Ecto neural progenitor cell (in vitro differentiated cells): Measurements from ENCODE around the gene EPB41L4B.

Experiments used
- DNase-seq: peaks from one replicate; pipeline ENCODE4 v3.0.0-alpha.2; 2018; ENCODE audit warnings: low spot score

Gene EPB41L4B

DNA sequence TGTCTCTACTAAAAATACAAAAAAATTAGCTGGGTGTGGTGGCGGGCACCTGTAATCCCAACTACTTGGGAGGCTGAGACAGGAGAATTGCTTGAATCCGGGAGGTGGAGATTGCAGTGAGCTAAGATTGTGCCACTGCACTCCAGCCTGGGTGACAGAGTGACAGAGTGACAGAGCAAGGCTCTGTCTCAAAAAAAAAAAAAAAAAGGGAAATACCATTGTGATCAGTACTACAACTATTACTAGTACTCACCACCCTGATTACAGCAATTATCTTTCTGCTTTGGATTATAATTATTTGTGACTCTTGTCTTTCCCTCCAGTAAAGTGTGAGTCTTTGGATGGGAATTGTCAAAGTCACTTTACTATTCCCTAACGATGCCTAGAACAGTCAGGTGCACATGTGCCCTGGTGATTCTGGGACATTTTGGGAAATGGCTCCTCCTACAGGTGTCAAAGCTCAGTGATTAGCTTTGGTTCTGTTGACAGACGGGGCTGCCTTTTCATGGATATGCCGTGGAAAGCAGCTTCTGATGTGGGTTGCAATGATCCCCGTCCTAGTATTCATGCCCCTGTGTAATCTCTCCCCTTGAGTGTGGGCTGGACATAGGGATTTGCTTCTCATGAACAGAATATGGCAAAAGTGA, 122.0 kb downstream of the EPB41L4B start:
- DNase-seq = no peak

DNA sequence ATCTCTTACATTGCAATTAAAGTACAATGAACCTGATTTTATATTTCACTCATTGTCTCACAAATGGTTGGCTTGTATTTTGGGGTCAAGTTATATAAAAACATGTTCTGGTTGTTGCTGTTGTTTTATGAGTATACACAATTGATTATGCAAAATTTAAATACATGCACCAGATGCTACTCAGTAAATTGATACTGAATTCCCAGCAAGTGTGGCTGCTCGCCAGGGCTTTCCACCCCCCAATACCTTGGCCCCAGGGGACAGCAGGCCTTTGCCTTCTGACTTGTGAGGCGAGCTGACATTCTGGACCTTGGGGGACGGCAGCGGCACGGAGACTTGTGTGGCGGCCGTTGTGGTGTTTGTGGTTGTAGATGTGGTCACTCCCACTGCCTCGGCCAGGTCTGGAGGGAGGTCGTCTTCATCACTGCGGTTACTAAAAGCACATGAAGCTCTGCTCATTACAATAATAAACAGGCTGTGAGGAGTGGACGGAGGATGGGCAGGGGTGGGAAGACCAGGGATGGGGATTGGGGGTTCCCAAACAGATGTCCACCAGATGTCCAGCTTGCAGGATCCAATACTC, 126.8 kb downstream of the EPB41L4B start:
- DNase-seq = no peak

DNA sequence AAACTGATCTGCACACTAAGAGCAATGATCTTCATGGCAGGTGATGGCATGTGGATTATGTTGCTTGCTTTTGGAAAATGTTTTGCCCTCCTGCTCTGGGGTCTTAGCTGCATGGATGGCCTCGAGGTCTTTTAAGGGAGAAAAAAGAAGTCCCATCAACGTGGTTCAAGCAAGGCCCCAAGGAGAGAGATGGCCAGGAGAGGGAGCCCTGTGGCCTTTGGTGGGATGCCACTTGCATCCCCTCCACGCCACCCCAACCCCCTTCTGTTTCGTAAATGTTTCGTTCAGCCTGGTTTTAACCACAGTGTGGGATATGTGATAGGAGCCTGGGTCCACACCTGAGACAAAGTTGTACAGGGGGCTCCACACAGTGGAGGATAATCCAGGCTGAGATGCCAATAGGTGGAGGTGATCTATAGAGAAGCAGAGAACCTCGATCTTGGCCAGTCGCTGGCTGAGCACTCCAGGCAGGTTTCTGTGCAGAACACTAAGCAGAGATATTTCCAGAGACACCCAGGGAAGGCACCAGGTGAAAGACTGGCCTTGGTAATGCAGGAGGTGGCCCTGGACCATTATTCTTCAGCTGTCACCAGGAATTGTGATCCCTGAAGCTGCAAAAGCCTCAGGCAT, 128.0 kb downstream of the EPB41L4B start:
- peak; percentile 60 for DNase-seq

DNA sequence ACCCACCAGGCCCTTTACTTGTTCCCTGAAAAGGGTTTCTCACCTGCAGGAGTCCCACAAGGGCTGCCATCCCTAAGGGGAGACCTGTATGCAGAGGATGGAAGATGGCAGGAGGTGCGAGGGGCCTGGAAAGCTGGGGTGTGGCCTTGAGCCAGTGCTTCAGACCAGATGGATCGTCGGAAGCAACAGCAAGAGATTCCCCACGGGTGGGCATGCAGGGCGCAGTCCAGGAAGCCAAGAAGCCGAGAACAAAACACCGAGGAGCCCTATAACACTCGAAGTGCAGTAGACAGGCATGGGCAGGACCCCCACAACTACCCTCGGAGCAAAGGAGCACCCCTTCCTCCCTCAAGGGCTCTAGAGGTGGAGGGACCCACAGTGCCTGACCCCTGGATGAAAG, 129.1 kb downstream of the EPB41L4B start:
- DNase-seq = no peak

DNA sequence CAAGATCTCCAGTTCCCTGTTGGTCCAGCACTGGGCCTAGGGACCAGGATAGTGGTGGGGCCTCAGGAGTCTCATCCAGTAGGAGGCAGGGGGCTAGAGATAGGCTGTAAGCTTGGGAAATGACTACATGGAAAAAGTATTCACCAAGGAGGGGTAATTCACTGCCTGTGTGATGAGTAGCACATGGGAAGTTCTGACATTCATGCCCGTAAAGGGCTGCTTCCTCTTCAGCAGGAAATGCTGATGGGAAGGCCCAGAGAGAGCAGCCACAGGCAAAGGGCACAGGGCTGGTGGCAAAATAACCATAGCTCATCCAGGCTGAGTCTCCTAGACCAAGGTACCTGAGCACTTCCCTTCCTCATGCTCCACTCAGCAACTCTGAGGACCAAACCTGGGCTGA, 130.7 kb downstream of the EPB41L4B start:
- DNase-seq = no peak

DNA sequence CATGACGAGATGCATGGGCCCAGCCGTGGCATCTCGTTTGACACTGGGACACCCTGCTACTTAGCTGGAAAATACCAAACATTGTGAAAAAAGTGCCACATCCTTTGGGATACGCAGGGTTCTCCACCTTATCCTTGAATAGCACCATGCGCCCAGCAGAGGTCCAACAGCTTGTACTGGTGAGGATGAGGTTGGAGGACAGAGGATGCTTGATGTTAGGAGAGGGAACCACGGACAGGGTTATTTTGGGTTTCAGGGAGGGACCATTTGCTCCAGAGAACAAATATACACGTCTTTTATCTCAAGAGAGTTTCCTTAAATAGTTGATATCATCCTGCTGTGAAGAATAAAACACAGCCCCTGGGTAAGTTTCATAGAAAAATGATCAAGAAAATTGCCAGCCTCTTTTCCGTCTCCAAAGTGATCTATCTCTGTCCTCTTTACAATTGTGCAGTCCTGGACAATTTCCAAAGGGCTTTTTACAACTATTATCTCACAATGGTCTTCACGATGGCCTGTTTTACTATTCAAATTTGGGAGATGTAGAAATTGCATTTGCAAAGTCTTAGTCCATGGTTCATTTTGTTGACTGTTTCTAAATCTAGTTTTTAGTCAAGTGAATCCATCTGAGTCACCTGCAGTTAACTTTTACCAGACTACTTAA, 133.9 kb downstream of the EPB41L4B start:
- DNase-seq = no peak

DNA sequence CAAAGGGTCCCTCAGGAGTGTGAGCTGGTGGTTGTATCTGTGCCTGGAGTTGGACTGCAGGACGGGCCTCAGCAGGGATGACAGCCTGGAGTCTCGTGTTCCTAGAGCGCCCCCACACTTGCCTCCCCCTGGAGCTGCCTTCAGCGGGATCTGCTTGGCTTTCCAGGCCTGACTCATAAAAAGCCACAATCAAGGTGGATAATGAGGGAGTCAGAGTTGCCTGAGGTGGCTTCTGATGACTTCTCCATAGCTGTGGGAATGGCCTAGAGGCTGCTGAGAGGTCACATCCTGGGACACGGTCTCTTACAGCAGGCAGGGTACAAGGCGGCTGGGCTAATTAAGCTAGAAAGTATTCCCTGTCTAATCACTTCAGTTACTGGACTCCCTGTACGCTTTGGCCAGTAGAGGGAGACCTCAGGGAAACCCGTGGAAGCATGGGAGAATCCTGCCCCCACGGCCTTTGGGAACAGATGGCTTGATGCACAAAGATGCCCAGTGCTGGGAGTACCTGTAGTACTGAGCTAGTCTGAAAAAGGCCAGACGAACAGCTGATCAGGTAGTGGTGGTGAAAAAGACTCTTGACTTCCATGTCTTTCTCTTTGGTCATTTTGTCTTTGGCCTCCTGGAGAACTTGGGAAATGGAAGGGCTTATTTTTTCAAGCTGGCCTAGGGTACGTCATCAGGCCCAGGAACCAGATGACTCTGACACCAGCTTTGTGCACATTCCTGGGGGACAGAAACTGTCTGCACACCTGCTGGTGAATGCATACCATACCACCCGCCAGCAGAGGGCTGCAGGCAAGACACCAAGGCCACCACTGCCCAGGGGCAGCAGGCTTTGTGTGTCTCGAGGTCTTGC, 137.7 kb downstream of the EPB41L4B start:
- DNase-seq = peak; percentile 60

DNA sequence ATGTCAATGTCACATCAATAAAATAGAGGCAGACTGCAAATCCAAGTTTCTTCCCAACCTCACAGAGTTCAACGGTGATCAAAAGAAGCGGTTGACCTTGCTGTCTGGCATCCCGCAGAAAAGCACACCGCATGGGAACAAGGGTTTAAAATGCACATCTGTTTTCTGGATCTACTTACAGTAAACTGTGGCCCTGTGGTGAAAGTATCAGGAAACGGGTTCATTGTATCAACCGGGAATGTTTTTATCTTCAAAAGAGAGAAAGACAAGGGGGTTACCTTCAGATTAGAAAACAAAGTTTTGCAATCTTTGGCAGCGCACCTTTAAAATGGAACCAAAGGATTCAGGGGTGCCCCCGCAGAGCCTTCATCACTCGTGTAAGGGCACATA, 138.3 kb downstream of the EPB41L4B start:
- DNase-seq = no peak

DNA sequence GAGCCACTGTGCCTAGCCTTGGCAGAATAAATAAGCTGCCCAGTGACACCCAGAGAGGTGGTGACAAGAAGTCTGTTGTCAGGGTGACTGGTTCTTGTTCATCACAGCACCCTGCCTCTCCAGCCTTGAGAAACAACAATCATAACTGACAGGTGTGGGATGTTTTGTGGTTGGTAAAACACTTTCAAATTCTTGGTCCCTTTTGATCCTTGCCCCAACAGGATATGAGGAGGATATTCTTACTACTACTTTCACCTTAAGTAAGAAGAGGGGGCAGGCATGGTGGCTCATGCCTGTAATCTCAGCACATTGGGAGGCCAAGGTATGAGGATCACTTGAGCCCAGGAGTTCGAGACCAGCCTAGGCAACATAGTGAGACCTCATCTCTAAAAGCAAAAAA, 139.6 kb downstream of the EPB41L4B start:
- no peak for DNase-seq

DNA sequence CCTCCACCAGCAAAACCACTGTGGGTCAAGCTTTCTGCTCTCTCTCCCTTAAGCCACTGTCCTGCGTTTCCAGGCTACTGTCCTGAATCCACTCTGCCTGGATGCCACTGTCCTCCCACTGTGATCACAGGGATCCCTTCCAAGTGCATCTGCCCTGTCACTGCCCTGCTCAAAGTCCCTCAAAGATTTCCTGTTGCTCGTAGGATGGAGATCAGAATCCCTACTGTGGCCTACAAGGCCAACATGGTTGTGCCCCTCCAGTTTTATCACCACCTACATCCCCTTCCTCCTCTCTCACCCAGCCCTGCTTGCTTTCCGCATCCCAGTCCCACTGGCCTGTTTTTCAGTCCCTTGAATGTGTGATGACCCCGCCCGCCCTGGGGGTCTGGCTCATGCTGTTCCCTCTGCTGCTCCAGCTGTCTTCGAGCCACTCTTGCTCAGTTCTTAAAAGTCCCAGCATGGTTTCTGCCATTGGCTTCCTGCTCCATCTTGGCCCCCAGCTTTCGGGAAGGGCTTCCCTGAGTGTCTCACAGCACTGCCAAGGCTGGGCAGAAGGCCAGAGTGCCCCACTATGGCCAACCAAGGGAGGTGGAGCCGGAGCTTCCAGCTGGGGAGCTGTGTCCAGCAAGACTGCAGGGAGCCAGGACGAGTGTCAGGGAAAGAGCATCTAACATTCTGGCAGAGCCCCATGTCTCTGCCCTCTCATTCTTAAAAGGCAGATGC, 140.9 kb downstream of the EPB41L4B start:
- no peak for DNase-seq

DNA sequence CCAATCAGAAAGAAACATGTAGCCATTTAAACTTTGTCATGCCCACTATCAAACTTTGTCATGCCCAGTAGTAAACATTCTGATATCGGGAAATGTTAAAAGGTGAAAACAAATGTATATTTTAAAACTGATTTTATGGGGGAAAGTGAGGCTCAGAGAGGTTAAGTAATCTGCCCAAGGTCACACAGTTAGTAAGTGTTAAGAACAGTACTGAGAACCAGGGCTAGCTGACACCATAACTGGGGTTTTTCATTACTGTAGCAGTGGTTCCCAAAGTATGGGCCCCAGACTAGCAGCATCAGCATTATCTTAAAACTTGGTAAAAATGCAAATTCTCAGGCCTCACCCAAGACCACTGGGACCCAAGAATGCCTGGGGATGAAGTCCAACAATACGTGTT, 143.9 kb downstream of the EPB41L4B start:
- no peak for DNase-seq

DNA sequence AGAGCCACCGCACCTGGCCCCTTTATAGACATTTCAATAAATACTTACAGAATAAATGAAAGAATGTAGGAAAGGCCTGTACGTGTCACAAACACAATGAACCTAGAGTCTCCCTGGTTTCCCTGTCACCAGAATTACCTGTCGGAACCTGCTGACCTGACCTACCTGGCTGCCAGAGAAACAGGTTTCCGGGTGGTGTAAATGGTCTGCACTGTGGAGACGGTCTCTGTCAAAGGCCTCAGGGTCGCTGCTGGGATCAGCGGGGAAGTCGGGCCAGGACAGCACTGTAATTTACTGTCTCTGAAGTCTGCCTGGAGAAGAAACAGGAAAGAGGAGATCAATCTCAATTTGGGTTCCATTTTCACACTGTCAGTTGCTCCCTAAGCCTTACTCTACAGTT, 144.5 kb downstream of the EPB41L4B start:
- DNase-seq = no peak

DNA sequence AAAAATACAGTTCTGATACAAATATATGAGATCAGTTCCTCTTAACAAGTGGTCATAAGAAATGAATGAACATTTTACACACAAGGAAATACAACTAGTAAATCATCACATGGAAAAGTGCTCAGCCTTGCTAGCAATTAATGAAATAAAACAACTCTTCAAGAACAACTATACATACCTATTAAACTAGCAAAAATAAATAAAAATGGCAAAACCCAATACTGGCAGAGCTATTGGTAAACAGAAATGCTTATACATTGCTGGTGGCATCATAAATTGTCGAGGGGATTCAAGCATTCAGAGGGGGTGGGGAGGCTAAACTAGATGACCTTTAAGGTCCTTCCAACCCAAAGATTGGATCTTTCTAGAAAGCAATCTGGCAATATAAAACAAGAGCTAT, 147.9 kb downstream of the EPB41L4B start:
- DNase-seq = no peak

DNA sequence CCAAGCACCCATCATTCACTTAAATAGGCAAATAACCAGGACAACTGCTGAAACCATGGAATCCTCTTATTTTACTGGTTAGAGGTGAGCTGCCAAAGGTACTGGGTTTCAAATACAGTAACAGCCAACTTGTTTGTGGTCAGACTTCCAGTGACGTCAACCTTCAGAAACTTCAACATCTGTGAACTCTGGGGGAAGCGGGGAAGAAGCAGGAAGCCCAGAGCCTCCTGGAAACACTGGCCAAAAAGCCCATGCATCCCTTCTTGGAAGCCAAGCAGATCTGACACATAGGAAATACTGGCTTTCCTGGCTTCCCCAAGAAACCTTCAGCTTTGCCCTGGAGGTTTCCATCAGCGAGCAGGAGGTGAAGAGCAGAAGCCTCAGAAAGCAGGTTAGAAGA, 148.9 kb downstream of the EPB41L4B start:
- no peak for DNase-seq

DNA sequence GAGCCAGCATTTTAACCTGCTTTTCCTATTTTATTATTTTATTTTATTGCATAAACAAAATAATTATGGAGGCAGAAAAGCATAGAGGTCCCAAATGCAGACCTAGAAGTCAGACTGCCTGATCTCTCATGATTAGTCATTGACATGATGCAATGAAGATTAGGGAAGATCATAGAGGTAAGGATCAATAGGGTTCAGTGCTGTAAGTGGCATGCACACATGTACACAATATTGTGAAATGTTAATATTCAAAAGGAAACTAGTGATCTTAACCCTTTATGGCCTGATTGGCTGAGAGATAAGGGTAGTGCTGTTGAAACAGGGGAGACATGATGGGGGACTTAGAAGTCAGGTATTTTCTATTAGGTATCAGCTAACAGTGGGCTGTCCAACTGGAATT, 152.7 kb downstream of the EPB41L4B start:
- no peak for DNase-seq

DNA sequence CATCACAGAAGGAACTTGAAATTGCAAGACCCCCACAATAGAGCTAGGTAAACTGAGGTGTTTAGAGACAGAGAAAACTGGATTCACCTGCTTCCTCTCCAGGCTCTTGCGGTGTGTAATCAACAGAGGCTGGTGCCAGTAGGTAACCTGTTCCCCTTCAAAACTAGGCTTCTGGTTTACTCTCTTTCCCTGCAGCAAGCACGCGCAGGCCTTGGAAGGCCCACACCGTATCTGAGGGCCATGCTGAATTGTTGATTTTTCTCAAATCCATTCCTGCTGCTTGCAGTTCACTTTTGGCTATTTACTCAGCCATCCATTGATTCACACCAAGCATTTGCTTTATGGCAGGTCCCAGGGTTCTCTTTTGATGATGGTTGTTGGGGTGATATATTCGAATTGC, 153.1 kb downstream of the EPB41L4B start:
- DNase-seq = no peak

DNA sequence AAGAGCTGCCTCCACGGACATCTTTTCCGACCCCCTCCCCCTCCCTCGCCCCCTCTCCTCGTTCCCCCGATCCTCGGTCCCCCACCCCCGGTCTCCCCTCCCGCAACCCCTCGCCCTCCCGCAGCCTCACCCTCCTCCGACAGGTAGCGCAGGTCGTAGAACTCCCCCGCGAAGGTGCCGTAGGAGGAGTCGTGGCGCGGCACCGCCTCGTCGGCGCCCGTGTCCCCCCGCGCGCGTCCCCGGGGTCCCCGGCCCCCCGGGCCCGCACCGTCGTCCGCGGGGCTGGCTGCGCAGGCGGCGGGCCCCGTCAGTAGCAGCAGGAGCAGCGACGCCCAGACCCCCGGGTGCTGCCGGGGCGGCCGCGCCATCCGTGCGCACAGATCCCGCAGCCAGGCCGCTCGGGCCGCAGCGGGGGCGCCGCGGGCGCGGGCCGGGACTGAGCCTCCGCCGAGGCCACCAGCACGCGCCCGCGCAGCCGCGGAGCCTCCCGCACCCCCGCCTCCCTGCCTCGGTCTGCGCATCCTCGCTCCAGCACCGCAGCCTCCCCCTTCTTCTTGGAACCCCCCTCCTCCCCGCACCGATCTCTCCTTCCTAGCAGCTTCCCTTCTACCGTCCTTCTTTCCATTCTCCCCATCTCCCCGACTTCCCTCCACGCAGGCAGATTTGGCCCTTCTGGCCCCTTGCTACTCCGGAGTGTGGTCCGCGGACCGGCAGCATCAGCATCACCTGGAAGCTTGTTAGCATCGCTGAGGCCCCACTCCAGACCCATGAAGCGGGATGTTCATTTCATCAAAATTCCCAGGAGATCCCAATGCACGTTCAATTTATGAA, 153.9 kb downstream of the EPB41L4B start, which contains the start of gene FRRS1L:
Gene FRRS1L (minus strand): TSS at position 479 of the 831 bp plus-strand sequence. CDS start 111 bp downstream, at position 368.
- DNase-seq = peak; percentile 75

DNA sequence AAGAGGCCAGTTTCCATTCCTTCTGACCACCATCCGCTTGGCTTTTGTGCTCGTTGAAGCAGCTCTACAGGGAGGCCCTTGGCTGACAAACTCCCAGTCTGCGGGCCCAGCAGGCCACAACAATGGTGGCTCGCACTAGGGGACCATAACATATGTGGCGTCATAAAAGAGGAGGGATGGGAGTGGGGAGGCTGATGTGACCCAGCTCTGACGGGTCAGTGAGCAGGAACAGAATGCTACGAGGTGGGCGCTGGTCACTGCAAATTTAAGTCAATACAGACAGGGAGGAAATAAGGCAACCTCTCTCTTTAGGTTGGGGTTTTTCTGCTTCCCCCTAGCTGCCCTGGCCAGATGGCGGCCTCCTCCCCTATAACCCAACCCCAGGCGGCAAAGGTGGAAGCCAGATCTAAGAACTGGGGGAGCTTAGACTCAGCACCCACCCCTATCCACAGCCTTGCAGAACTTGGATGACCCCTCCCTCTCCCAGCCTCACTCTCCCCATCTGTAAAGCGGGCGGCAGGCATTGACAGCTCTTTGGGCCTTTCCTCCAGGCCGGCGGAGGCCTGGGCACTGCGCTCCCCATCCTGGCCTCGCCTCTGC, 154.6 kb downstream of the EPB41L4B start:
- DNase-seq = peak; percentile 68

DNA sequence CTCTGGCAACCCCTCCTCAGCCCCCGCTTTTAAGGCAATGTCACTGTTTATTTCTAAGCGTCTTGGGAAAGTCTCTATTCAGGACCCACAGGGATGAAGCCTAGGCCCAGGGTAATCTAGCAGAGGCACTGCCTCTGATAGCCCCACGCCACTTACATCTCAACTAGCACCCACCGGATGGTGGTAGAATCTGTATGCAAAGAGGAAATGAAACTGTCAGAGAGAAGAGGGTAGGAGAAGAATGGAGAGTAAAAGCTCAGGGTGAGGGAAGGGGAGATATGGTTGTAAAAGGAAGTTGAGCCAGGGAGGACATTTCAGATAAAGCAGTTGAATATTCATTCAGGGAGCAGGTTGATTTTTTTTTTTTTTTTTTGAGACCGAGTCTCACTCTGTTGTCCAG, 156.8 kb downstream of the EPB41L4B start:
- no peak for DNase-seq

DNA sequence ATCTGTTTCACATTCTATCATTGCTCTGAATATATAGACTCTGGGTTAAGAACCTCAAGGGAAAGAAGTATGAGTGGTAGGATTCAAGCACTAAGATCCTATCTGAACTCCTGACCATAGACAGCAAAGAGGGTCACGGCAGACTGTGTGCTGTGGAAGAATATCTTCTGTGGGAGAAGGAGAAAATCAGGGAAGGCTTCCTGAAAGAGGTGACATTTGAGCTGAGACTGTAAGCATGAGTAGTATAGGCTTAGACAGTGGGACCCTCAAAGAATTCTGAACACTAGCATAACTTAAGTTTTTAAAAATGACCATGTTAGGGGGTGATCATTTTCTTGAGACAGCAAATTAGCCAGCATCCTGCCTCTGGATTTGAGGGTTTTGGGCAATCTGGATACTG, 157.7 kb downstream of the EPB41L4B start:
- DNase-seq = no peak
